Measurements from ENCODE around the gene KCNH1. TPM values are rescaled to one million over a fixed set of nuclear protein-coding genes. Genes with fewer than 3 reads are reported as not detected.
A peak's percentile ranks its signal among the peaks of the same experiment; 100 is the strongest.

The KCNH1 gene
- total and polyA plus RNA-seq, 10 of the 15 experiments (the other 5 are each of a cell fraction or from before 2014, with no cell fraction given): 0.02 to 0.04 (median 0.04) TPM; not detected in 7

DNA sequence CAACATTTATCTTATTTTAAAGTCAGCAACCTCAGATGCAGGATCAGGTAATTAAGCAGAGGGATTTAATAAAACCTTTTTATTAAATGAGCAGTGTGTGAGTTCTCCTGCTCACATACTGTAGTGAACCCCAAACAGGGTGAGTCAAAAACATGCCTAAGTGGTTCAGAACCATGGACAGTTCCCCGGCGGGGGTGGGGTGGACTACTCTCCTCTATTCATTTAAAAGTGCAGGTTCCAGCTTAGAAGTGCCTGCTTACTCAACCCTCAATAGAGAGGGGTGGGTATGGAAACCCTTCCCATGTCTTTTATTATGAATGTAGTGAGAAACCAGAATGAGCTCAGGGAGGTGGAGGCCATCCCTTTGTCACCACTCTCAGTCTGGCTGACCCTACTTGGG, 407.3 kb downstream of the KCNH1 start:
- RAD21 ChIA-PET (ENCODE audit: unreplicated experiment): no interaction called here
- no peaks in the 10 kb centered on the region for H3K27me3 ChIP-seq (replicated peaks in 1 of 2; ENCODE audit: control insufficient read depth in 2 of 2, insufficient read depth in 2 of 2, low read length in 1 of 2)
- no TSS peak for BruUV-seq (replicated peaks)
- TF ChIP-seq WRNIP1 (IDR thresholded peaks at IDR 0.05; ENCODE audit: borderline replicate concordance, low read depth, low read length): no peak
- no peak for TF ChIP-seq SP1 (IDR thresholded peaks at IDR 0.05; ENCODE audit: low read depth, low read length)
- TF ChIP-seq, protein P1, sequence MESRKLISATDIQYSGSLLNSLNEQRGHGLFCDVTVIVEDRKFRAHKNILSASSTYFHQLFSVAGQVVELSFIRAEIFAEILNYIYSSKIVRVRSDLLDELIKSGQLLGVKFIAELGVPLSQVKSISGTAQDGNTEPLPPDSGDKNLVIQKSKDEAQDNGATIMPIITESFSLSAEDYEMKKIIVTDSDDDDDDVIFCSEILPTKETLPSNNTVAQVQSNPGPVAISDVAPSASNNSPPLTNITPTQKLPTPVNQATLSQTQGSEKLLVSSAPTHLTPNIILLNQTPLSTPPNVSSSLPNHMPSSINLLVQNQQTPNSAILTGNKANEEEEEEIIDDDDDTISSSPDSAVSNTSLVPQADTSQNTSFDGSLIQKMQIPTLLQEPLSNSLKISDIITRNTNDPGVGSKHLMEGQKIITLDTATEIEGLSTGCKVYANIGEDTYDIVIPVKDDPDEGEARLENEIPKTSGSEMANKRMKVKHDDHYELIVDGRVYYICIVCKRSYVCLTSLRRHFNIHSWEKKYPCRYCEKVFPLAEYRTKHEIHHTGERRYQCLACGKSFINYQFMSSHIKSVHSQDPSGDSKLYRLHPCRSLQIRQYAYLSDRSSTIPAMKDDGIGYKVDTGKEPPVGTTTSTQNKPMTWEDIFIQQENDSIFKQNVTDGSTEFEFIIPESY (IDR thresholded peaks at IDR 0.05): no peak
- TF ChIP-seq STAT1 (conservative IDR thresholded peaks at IDR 0.05): no peak
- TF ChIP-seq TCF7 (IDR thresholded peaks at IDR 0.05; ENCODE audit: borderline replicate concordance): no peak
- TF ChIP-seq, protein P2, sequence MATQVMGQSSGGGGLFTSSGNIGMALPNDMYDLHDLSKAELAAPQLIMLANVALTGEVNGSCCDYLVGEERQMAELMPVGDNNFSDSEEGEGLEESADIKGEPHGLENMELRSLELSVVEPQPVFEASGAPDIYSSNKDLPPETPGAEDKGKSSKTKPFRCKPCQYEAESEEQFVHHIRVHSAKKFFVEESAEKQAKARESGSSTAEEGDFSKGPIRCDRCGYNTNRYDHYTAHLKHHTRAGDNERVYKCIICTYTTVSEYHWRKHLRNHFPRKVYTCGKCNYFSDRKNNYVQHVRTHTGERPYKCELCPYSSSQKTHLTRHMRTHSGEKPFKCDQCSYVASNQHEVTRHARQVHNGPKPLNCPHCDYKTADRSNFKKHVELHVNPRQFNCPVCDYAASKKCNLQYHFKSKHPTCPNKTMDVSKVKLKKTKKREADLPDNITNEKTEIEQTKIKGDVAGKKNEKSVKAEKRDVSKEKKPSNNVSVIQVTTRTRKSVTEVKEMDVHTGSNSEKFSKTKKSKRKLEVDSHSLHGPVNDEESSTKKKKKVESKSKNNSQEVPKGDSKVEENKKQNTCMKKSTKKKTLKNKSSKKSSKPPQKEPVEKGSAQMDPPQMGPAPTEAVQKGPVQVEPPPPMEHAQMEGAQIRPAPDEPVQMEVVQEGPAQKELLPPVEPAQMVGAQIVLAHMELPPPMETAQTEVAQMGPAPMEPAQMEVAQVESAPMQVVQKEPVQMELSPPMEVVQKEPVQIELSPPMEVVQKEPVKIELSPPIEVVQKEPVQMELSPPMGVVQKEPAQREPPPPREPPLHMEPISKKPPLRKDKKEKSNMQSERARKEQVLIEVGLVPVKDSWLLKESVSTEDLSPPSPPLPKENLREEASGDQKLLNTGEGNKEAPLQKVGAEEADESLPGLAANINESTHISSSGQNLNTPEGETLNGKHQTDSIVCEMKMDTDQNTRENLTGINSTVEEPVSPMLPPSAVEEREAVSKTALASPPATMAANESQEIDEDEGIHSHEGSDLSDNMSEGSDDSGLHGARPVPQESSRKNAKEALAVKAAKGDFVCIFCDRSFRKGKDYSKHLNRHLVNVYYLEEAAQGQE (IDR thresholded peaks at IDR 0.05; ENCODE audit: low read depth, low read length): peak; percentile 95
- no peak for TF ChIP-seq FOXK2 (IDR thresholded peaks at IDR 0.05)
- peak in 1 of 2 experiments; percentile 9; a peak in 1 of 3 replicates for TF ChIP-seq EGR1 (IDR thresholded peaks at IDR 0.05; ENCODE audit: borderline replicate concordance in 1 of 2, low read depth in 2 of 2, low read length in 2 of 2)
- TF ChIP-seq, protein P3, sequence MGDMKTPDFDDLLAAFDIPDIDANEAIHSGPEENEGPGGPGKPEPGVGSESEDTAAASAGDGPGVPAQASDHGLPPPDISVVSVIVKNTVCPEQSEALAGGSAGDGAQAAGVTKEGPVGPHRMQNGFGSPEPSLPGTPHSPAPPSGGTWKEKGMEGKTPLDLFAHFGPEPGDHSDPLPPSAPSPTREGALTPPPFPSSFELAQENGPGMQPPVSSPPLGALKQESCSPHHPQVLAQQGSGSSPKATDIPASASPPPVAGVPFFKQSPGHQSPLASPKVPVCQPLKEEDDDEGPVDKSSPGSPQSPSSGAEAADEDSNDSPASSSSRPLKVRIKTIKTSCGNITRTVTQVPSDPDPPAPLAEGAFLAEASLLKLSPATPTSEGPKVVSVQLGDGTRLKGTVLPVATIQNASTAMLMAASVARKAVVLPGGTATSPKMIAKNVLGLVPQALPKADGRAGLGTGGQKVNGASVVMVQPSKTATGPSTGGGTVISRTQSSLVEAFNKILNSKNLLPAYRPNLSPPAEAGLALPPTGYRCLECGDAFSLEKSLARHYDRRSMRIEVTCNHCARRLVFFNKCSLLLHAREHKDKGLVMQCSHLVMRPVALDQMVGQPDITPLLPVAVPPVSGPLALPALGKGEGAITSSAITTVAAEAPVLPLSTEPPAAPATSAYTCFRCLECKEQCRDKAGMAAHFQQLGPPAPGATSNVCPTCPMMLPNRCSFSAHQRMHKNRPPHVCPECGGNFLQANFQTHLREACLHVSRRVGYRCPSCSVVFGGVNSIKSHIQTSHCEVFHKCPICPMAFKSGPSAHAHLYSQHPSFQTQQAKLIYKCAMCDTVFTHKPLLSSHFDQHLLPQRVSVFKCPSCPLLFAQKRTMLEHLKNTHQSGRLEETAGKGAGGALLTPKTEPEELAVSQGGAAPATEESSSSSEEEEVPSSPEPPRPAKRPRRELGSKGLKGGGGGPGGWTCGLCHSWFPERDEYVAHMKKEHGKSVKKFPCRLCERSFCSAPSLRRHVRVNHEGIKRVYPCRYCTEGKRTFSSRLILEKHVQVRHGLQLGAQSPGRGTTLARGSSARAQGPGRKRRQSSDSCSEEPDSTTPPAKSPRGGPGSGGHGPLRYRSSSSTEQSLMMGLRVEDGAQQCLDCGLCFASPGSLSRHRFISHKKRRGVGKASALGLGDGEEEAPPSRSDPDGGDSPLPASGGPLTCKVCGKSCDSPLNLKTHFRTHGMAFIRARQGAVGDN (IDR thresholded peaks at IDR 0.05): no peak
- TF ChIP-seq CHD1 (IDR thresholded peaks at IDR 0.05; ENCODE audit: low read depth, low read length): no peak
- TF ChIP-seq ZNF592 (IDR thresholded peaks at IDR 0.05): no peak
- H3K79me2 ChIP-seq (ENCODE audit: control insufficient read depth, insufficient read depth, low read length): no peaks in the 10 kb centered on the region
- WGBS (ENCODE audit: insufficient coverage, insufficient replicate concordance, low lambda C conversion rate, missing lambda C conversion rate): 0% methylated on average over 2 of the region's 2 CpGs
- no peaks in the 10 kb centered on the region for H3K9me3 ChIP-seq (replicated peaks; ENCODE audit: control insufficient read depth, insufficient read depth, low read length)
- DNase-seq (ENCODE audit: low read depth, low spot score) (no peak), ATAC-seq (peak; percentile 65), FAIRE-seq (no peak)
- POLR2A ChIA-PET: no interaction called here
- no peaks in the 10 kb centered on the region for H4K20me1 ChIP-seq (ENCODE audit: control insufficient read depth, insufficient read depth)
- in situ Hi-C loops (cut with MboI) (no loop called here), intact Hi-C loops (cut with micrococcal nuclease; ENCODE audit: unreplicated experiment) (no loop called here)
- H3K27ac ChIP-seq (ENCODE audit: control insufficient read depth, insufficient read depth): no peak overlapping the region
- CTCF ChIA-PET: no interaction called here
- no peak overlapping the region for H3K4me3 ChIP-seq
- no peak overlapping the region for H2AFZ ChIP-seq (ENCODE audit: control insufficient read depth, low read depth, low read length)
- H3K4me2 ChIP-seq (ENCODE audit: control insufficient read depth, insufficient read depth): no peak overlapping the region
- H3K4me1 ChIP-seq (ENCODE audit: control insufficient read depth, insufficient read depth, low read length): no peaks in the 10 kb centered on the region
- SMC1A ChIA-PET (ENCODE audit: uncharacterized antibody, unreplicated experiment): no interaction called here
- no peaks in the 10 kb centered on the region for H3K36me3 ChIP-seq (ENCODE audit: control insufficient read depth in 2 of 2, insufficient read depth in 2 of 2, low read length in 1 of 2)
- no peak overlapping the region for H3K9ac ChIP-seq (ENCODE audit: control insufficient read depth, insufficient read depth, low read length)

Data from GM12878 (cell line).